HepG2 (cell line): Measurements from ENCODE around the gene PPCDC. TPM values are rescaled to one million over a fixed set of nuclear protein-coding genes. Genes with fewer than 3 reads are reported as not detected.

ENCODE experiments used
- ATAD3A ChIP-seq: sonication (generic); formaldehyde crosslinking; IDR thresholded peaks from 2 replicates; pipeline ENCODE4 v1.4.0; 2020; ENCODE audit warnings: missing genetic modification reagents
- CHD4 ChIP-seq: fragments of 200-600 bp; sonication (generic); IDR thresholded peaks from 2 replicates; pipeline ENCODE4 v1.7.0; 2017; ENCODE audit warnings: mild to moderate bottlenecking, low read length, borderline replicate concordance
- ETS1 ChIP-seq: sonication (generic); formaldehyde crosslinking; IDR thresholded peaks from 2 replicates; pipeline ENCODE4 v1.4.0; 2020; ENCODE audit warnings: missing genetic modification reagents
- IKZF4 ChIP-seq: sonication (generic); formaldehyde crosslinking; IDR thresholded peaks from 2 replicates; pipeline ENCODE4 v1.5.1; 2020; ENCODE audit warnings: borderline replicate concordance, mild to moderate bottlenecking, low read depth, missing genetic modification reagents; ENCODE audit errors: not compliant biosample characterization
- KLF12 ChIP-seq: sonication (generic); formaldehyde crosslinking; IDR thresholded peaks from 2 replicates; pipeline ENCODE4 v1.4.0; 2020; ENCODE audit warnings: missing genetic modification reagents, borderline replicate concordance
- MEF2D ChIP-seq: sonication (generic); formaldehyde crosslinking; IDR thresholded peaks from 2 replicates; pipeline ENCODE4 v1.5.1; 2020; ENCODE audit warnings: mild to moderate bottlenecking, missing genetic modification reagents
- MIXL1 ChIP-seq: IDR thresholded peaks from 2 replicates; pipeline ENCODE4 v1.6.1; 2016
- MTF2 ChIP-seq: sonication (generic); formaldehyde crosslinking; IDR thresholded peaks from 2 replicates; pipeline ENCODE4 v1.5.0; 2020; ENCODE audit warnings: missing genetic modification reagents, borderline replicate concordance
- NKX3-1 ChIP-seq: sonication (generic); formaldehyde crosslinking; IDR thresholded peaks from 2 replicates; pipeline ENCODE4 v1.5.0; 2020; ENCODE audit warnings: missing genetic modification reagents
- POLR2A ChIP-seq, 2 experiments: IDR thresholded peaks; 2 replicates each; pipeline ENCODE4 v1.6.1; 2011; ENCODE audit warnings: low read depth in 2 of 2, low read length in 2 of 2, mild to moderate bottlenecking in 1 of 2, moderate library complexity in 1 of 2; ENCODE audit not compliant: insufficient read depth in 1 of 2
- RAD21 ChIP-seq: fragments of 450-650 bp; formaldehyde crosslinking; IDR thresholded peaks from 2 replicates; pipeline ENCODE4 v1.5.0; 2020; ENCODE audit warnings: mild to moderate bottlenecking
- RCOR2 ChIP-seq: IDR thresholded peaks from 2 replicates; pipeline ENCODE4 v1.6.1; 2016; ENCODE audit warnings: missing biosample characterization, missing genetic modification reagents
- SIN3A ChIP-seq: IDR thresholded peaks from 2 replicates; pipeline ENCODE4 v1.6.1; 2011; ENCODE audit warnings: low read depth, mild to moderate bottlenecking, control low read depth, low read length, borderline replicate concordance
- SMAD1 ChIP-seq: sonication (generic); formaldehyde crosslinking; IDR thresholded peaks from 2 replicates; pipeline ENCODE4 v1.4.0; 2020; ENCODE audit warnings: missing genetic modification reagents, low read depth, mild to moderate bottlenecking, borderline replicate concordance
- SP4 ChIP-seq: sonication (generic); formaldehyde crosslinking; IDR thresholded peaks from 2 replicates; pipeline ENCODE4 v1.8.1; 2023; ENCODE audit warnings: mild to moderate bottlenecking, missing genetic modification reagents
- TBX2 ChIP-seq: sonication (generic); formaldehyde crosslinking; IDR thresholded peaks from 2 replicates; pipeline ENCODE4 v1.5.0; 2020; ENCODE audit warnings: missing genetic modification reagents, mild to moderate bottlenecking, borderline replicate concordance
- ZIK1 ChIP-seq: sonication (generic); formaldehyde crosslinking; IDR thresholded peaks from 2 replicates; pipeline ENCODE4 v1.5.0; 2020; ENCODE audit warnings: mild to moderate bottlenecking, low read depth, missing genetic modification reagents, borderline replicate concordance
- ZMYM2 ChIP-seq: sonication (generic); formaldehyde crosslinking; IDR thresholded peaks from 2 replicates; pipeline ENCODE4 v1.8.0; 2022; ENCODE audit warnings: mild to moderate bottlenecking, missing genetic modification reagents
- ZNF10 ChIP-seq: sonication (generic); formaldehyde crosslinking; IDR thresholded peaks from 2 replicates; pipeline ENCODE4 v1.4.0; 2020; ENCODE audit warnings: mild to moderate bottlenecking, low read depth, missing genetic modification reagents, borderline replicate concordance
- ZNF441 ChIP-seq: sonication (generic); formaldehyde crosslinking; IDR thresholded peaks from 2 replicates; pipeline ENCODE4 v1.7.0; 2021; ENCODE audit warnings: missing genetic modification reagents, borderline replicate concordance
- ZNF557 ChIP-seq: sonication (generic); formaldehyde crosslinking; IDR thresholded peaks from 2 replicates; pipeline ENCODE4 v1.4.0; 2020; ENCODE audit warnings: missing genetic modification reagents
- ZNF564 ChIP-seq: sonication (generic); formaldehyde crosslinking; IDR thresholded peaks from 2 replicates; pipeline ENCODE4 v1.8.1; 2023; ENCODE audit warnings: mild to moderate bottlenecking, missing genetic modification reagents
- ZNF605 ChIP-seq: sonication (generic); formaldehyde crosslinking; IDR thresholded peaks from 2 replicates; pipeline ENCODE4 v1.8.0; 2022; ENCODE audit warnings: mild to moderate bottlenecking, missing genetic modification reagents
- ZNF615 ChIP-seq: sonication (generic); formaldehyde crosslinking; IDR thresholded peaks from 2 replicates; pipeline ENCODE4 v1.5.0; 2020; ENCODE audit warnings: mild to moderate bottlenecking, missing genetic modification reagents, borderline replicate concordance
- ZNF777 ChIP-seq: sonication (generic); formaldehyde crosslinking; IDR thresholded peaks from 2 replicates; pipeline ENCODE4 v1.4.0; 2020; ENCODE audit warnings: missing genetic modification reagents
- polyA plus RNA-seq, 8 experiments: library from polyadenylated mRNA; depleted of rRNA in 3 of 8; stranded (reverse) in 7 of 8; unstranded in 1 of 8; fragments of >200 nt; fragmentation: Illumina TruSeq in 4 of 8; extraction: Trizol in 4 of 8; gene quantifications; 2 replicates each; pipeline versions ENCODE4 v1.2.1 to v1.2.3, GENCODE V29; 2011 to 2016; ENCODE audit warnings: low read depth in 4 of 8, missing spikeins in 1 of 8, mixed read lengths in 1 of 8; ENCODE audit not compliant: insufficient read depth in 1 of 8
- total RNA-seq, 5 experiments: library from RNA; depleted of rRNA; stranded (reverse); fragments of >200 nt; fragmentation: Illumina TruSeq; extraction: Trizol; gene quantifications; 2 replicates each; pipeline ENCODE4 v1.2.3, GENCODE V29; 2016; ENCODE audit warnings: low read depth in 1 of 5
- TF ChIP-seq, protein P1 (sequence below): sonication (generic); formaldehyde crosslinking; IDR thresholded peaks from 2 replicates; pipeline ENCODE4 v1.5.1; 2020; ENCODE audit warnings: mild to moderate bottlenecking, missing genetic modification reagents, borderline replicate concordance
- TF ChIP-seq, protein P2 (sequence below): sonication (generic); formaldehyde crosslinking; conservative IDR thresholded peaks from 2 replicates; pipeline ENCODE4 v1.8.1; 2023; ENCODE audit warnings: missing genetic modification reagents
- TF ChIP-seq, protein P3 (sequence below): sonication (generic); formaldehyde crosslinking; IDR thresholded peaks from 2 replicates; pipeline ENCODE4 v1.8.1; 2023; ENCODE audit warnings: mild to moderate bottlenecking, moderate library complexity, missing genetic modification reagents

The PPCDC gene
- total and polyA plus RNA-seq, 2 of the 13 experiments (the other 11 are each of a cell fraction or from before 2014, with no cell fraction given), result 12.3 to 12.8 TPM

DNA sequence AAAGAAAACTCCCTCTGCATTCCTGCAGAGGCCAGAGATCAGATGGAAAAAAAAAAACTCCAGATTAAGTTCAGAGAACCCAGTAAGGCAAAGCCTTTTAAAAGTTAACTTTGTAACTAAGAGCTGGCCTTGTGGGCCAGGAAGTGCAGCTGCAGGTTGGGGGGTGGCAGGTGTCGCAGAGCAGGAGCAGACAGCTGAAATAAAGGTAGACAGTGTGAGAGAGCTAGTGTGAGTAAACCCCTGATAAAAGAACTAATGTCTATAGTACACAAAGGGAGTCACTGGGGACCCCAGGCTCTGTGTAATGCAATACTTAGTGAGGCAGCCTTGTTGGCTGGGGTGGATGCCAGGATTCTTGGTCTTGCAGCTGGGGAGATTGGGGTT, 42.1 kb downstream of the PPCDC start (continued):
- TF ChIP-seq ZNF777 (CRISPR knock-in tag) (no peak), ETS1 (CRISPR knock-in tag) (no peak), CHD4 (no peak), ZMYM2 (no peak), TBX2 (CRISPR knock-in tag) (peak; percentile 79; the same call in 1 of the 2 replicates), ZNF615 (CRISPR knock-in tag) (no peak), ATAD3A (CRISPR knock-in tag) (no peak), ZNF10 (CRISPR knock-in tag) (no peak), NKX3-1 (CRISPR knock-in tag) (no peak), MIXL1 (peak; percentile 63; the same call in 1 of the 2 replicates), KLF12 (CRISPR knock-in tag) (no peak), MTF2 (CRISPR knock-in tag) (no peak), POLR2A (IDR thresholded peaks at IDR 0.05; ENCODE audit: insufficient read depth in 1 of 2, low read depth in 2 of 2, low read length in 2 of 2) (no peak), RAD21 (no peak; the same call in 1 of the 2 replicates), IKZF4 (CRISPR knock-in tag) (no peak), ZIK1 (no peak), ZNF605 (CRISPR knock-in tag) (no peak), ZNF557 (CRISPR knock-in tag) (no peak), ZNF564 (CRISPR knock-in tag) (no peak), SP4 (CRISPR knock-in tag) (no peak), ZNF441 (CRISPR knock-in tag) (no peak), MEF2D (CRISPR knock-in tag) (no peak), RCOR2 (CRISPR knock-in tag) (0 out of 2 replicates have a peak, but pooled peaks have one; percentile 22), SMAD1 (CRISPR knock-in tag) (no peak), SIN3A (no peak)
- TF ChIP-seq, protein P1, sequence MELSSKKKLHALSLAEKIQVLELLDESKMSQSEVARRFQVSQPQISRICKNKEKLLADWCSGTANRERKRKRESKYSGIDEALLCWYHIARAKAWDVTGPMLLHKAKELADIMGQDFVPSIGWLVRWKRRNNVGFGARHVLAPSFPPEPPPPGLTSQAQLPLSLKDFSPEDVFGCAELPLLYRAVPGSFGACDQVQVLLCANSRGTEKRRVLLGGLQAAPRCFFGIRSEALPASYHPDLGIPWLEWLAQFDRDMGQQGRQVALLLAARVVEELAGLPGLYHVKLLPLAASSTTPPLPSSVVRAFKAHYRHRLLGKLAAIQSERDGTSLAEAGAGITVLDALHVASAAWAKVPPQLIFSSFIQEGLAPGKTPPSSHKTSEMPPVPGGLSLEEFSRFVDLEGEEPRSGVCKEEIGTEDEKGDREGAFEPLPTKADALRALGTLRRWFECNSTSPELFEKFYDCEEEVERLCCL (CRISPR knock-in tag), result no peak
- TF ChIP-seq, protein P2, sequence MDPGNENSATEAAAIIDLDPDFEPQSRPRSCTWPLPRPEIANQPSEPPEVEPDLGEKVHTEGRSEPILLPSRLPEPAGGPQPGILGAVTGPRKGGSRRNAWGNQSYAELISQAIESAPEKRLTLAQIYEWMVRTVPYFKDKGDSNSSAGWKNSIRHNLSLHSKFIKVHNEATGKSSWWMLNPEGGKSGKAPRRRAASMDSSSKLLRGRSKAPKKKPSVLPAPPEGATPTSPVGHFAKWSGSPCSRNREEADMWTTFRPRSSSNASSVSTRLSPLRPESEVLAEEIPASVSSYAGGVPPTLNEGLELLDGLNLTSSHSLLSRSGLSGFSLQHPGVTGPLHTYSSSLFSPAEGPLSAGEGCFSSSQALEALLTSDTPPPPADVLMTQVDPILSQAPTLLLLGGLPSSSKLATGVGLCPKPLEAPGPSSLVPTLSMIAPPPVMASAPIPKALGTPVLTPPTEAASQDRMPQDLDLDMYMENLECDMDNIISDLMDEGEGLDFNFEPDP (CRISPR knock-in tag), result no peak
- TF ChIP-seq, protein P3, sequence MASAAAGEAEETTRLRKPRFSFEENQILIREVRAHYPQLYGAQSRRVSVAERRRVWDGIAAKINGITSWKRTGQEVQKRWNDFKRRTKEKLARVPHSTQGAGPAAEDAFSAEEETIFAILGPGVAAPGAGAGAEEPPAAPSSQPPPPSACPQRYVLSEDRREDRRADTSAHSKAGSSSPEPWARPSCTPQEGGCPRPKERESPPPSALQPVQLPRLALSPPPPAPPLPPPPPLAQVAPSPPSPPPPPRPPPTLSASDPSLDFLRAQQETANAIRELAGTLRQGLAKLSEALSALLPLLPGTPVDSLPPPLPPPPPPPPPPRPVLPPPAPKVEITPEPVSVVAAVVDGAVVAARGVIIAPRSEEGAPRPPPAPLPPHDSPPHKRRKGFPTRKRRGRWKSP (CRISPR knock-in tag), result no peak
